Stimulated activated CD4-positive, alpha-beta T cell treated with anti-CD3 and anti-CD28 coated beads, Interleukin-12 subunit alpha, Interleukin-12 subunit beta, amount 100 ng/mL, for 4 hours (primary cell): Measurements from ENCODE around the gene GHRHR.

ENCODE experiments used
- DNase-seq: peaks from one replicate; pipeline ENCODE4 v3.0.0-alpha.2; 2020

GHRHR gene

DNA sequence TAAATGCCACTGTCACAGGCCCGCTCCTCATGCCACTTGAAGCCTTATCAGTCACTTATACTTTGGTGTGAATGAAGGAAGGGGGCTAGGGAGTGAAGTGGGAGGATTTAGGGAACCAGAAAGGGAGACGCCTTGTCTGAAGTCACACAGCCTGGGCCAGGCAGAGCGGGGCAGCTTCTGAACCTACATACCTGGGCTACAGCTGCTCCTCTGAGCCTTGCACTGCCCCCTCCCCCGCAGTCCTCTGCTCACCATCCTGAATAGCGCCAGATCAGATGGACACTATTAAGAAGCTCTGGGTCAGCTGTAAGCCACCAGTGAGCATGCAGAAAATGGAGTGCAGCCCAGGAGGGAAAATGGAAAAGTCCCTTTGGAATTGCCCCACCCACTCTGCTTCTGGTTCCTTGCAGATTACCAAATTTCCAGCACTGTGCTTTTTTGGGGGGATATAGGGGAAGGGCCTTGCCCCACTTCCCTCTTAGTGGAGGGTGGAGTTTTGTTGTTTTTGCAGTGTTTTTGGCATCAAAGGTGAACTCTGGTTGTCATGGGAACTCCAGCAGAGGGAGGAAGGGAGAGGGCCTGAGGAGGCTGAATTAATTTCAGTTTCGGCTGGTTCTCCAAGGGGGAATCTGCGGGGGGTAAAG, 53.4 kb downstream of the GHRHR start:
- DNase-seq, result no peak

GRCh38 chr7:31017721-31018120, 54.0 kb downstream of the GHRHR start:
- no peak for DNase-seq

GRCh38 chr7:31019509-31019908, 55.8 kb downstream of the GHRHR start:
- DNase-seq, result no peak

- no peak for DNase-seq
Observed at GRCh38 chr7:31020161-31020560, 56.4 kb downstream of the GHRHR start.

DNA sequence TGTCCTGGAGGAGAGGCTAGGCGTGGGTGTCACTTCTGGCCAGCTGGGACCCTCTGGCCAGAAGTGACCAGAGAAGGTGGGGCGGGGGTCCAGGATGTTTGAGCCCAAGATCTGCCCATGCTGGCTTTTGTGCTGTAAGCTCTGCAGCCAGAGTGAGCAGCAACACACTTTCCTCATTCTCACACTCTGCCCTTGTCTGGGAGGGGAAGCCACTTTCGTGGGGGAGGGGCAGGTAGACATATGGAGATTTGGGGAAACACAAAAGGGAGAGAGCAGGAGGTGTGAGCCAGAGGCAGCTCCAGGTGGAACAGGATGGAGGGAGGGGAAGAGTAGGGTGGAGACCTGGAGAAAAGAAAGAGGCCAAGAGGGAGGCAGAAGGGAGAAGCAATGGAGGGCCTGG, 56.9 kb downstream of the GHRHR start:
- no peak for DNase-seq

DNA sequence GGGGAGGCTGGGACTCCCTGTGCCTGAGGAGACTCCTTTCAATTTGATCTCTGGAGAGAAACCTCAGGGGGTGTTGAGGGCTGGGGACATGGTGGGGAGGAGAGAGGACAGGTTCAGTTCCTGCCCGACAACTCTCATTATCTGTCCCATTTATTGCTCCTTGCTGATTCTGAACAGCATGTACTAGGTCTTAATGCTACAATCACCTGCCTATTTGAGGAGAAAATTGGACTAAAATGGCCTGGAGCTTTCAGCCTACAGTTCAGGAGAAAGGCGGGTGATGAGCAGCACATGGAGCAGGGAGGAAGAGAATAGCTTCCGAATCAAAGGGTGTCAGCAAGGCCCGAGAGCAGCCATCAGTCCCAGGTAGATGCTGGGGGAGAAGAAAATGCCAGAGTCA, 58.4 kb downstream of the GHRHR start:
- DNase-seq, result no peak

DNA sequence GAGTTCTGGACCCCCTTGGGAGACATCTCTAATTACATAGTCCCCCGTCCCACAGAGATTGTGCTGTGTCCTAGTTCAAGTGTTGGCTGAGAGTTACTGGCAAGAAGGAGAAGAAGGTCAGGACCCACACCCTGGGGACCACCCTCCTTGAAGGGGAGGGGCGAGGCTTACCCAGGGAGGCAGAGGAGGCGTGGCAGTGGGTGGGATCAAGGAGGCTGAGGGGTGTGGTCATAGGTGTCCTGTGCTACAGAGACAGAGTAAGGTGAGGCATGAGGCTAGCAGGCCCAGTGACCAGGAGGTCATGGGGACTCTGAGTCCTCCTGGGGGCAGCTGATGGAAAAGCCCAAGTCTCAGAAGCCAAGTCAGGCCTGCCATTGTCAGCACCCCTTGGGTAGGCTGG, 59.0 kb downstream of the GHRHR start:
- DNase-seq, result no peak

DNA sequence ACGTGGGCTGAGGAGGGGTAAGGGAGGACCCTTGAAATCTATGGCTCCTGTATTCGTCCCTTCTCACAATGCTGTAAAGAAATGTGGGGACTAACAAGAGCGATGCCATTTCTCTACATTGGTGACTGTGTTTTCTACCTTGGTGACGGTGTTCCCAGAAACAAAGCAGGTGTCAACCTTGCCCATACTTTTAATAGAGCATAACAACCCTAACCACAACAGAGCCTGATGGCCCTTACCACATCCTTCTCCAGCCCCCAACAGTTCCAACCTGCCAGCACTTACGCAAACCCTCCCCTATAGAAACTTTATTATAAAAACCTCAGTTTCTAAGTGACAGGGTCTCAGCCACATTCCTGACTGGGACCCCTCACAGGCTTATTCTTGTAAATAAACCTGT, 60.1 kb downstream of the GHRHR start:
- DNase-seq, result no peak

DNA sequence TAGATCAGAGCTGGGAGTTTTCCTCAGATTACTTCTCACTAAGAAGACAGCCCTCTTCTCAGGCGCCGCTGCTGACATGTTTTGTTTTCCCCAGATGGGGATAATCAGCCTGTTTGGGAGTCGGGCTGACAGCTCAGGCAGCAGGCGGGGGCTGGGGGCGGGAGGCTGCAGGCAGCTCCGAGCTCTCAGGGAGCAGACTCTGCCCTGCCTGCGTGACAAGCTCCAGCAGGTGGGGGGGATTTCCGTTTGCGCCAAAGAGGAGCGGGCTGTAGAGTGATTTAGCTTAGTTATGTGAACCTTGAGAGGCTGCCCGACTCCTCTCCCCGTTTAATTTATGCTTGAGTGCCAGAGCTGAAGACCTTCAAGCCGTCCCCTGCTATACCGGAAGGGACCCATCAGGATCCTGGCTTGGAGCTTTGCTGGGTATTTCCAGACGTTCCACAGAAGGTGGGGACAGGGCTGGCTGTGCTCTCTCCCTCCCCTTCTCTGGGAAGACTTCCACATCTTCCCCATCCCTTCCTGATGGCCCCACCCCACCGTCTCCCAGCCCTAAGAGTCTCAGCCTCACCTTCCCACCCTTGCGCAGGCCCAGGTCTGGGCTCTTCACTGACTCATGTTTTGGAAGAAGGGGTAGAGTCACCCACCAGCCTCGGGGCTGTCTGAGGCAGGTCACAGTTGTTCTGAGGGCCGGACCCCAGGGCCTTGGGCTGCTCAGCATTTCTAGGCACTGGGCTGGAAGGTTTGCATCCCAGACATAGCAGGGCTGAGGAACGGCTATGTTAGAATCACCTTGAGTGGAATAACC, 63.6 kb downstream of the GHRHR start:
- no peak for DNase-seq

GRCh38 chr7:31028006-31028405, 64.3 kb downstream of the GHRHR start:
- DNase-seq, result no peak

DNA sequence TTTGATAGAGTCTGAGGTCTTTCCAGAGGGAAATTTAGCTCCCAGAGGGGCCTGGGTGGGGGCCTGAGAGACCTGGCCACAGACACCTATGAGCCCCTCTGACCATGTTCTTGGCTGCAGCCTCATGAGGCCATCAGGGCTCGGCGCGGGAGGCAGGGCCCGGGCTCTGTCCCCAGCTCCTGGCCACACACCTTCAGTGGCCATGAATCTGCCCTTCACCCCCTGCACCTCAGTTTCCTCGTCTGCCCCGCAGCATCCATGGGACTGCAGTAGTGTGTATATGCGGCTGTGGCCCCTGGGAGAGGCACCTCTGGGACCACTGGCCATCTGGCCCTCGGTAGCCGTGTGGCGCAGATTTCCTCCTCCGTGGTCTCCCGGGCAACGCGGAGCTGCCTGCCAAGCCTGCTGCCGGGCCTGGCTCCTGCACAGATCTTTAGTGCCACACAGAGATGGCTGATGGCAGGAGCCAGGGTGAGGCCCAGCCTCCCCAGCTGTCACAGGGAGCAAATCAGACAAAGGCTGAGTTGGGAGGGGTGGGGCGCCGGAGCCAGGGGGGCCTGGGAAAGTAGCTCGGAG, 64.8 kb downstream of the GHRHR start:
- DNase-seq, result no peak
